HCT116 (cell line): ENCODE results near the gene UGT3A2. TPM values are rescaled to one million over a fixed set of nuclear protein-coding genes. Genes with fewer than 3 reads are reported as not detected.

ENCODE experiments used
- ATAC-seq: fragments of 200-7000 bp; cut with Tn5 transposase; 2 replicates; pipeline ENCODE4 v1.9.1; 2020; ENCODE audit warnings: mild to moderate bottlenecking, moderate library complexity
- BruUV-seq: library from RNA; stranded (reverse); fragments of 400-500 nt; replicated peaks from 2 replicates; lab custom pipeline; 2021; lab: Mats Ljungman, UMichigan
- CTCF ChIA-PET: fragments of 300-600 bp; sonication (Branson Sonifier 250); formaldehyde crosslinking; loops from one replicate; lab custom pipeline; 2021; ENCODE audit warnings: antibody characterized with exemption; lab: Charles Lee
- POLR2A ChIA-PET: fragments of 300-600, 350-600 bp; sonication (Branson Sonifier 250); formaldehyde crosslinking; loops from one replicate; lab custom pipeline; 2021; ENCODE audit warnings: antibody characterized with exemption; lab: Charles Lee
- RAD21 ChIA-PET, 2 experiments: fragments of 300-600 bp; sonication (Branson Sonifier 250); formaldehyde crosslinking; loops; one replicate each; lab custom pipeline; 2023; ENCODE audit warnings: low total read pairs in 2 of 2; ENCODE audit not compliant: uncharacterized antibody in 2 of 2, unreplicated experiment in 2 of 2, low non-redundant PET in 1 of 2; lab: Charles Lee
- DNase-seq: peaks from one replicate; pipeline ENCODE4 v3.0.0-alpha.2; 2010; ENCODE audit warnings: low read depth, low spot score
- H2AFZ ChIP-seq: fragments of 200-600 bp; shearing (Covaris generic), sonication (generic); 2 replicates; pipeline ENCODE4 v1.6.1; 2017; ENCODE audit warnings: low read depth, mixed run types, mixed read lengths, antibody characterized with exemption, low read length; ENCODE audit not compliant: poor library complexity, severe bottlenecking
- H3K27ac ChIP-seq: 2 replicates; pipeline ENCODE4 v1.5.1; 2012; ENCODE audit warnings: low read depth, low read length
- H3K27me3 ChIP-seq: fragments of 200-600 bp; sonication (generic); 2 replicates; pipeline ENCODE4 v1.6.1; 2016; ENCODE audit warnings: mixed run types, low read length, mixed read lengths; ENCODE audit not compliant: insufficient read depth
- H3K36me3 ChIP-seq, 2 experiments: fragments of 200-500 bp in 1 of 2; fragments of 200-600 bp in 1 of 2; sonication (Bioruptor generic) in 1 of 2; sonication (generic) in 1 of 2; 2 replicates each; pipeline versions ENCODE4 v1.5.1 to v1.6.1; 2014 to 2016; ENCODE audit warnings: low read length in 2 of 2, inconsistent platforms in 1 of 2, mixed read lengths in 1 of 2, mixed run types in 1 of 2; ENCODE audit not compliant: insufficient read depth in 2 of 2, control insufficient read depth in 1 of 2
- H3K4me1 ChIP-seq, 2 experiments: fragments of 200-600 bp in 1 of 2; sonication (generic) in 1 of 2; 2 replicates each; pipeline versions ENCODE4 v1.5.1 to v1.6.1; 2012 to 2017; ENCODE audit warnings: low read length in 2 of 2, inconsistent platforms in 1 of 2, mild to moderate bottlenecking in 1 of 2, mixed read lengths in 1 of 2, mixed run types in 1 of 2, moderate library complexity in 1 of 2; ENCODE audit not compliant: insufficient read depth in 2 of 2, control insufficient read depth in 1 of 2
- H3K4me2 ChIP-seq: fragments of 200-600 bp; sonication (generic); 2 replicates; pipeline ENCODE4 v1.6.1; 2017; ENCODE audit warnings: mixed run types, low read length, mixed read lengths
- H3K4me3 ChIP-seq, 2 experiments: fragments of 200-600 bp in 1 of 2; sonication (generic) in 1 of 2; replicated peaks in 1 of 2; 2 replicates each; pipeline ENCODE4 v1.5.1; 2011 to 2016; ENCODE audit warnings: low read length in 2 of 2, control low read depth in 1 of 2, low read depth in 1 of 2, mild to moderate bottlenecking in 1 of 2, mixed read lengths in 1 of 2, mixed run types in 1 of 2
- H3K79me2 ChIP-seq: fragments of 200-600 bp; sonication (generic); 2 replicates; pipeline ENCODE4 v1.6.1; 2017; ENCODE audit warnings: mild to moderate bottlenecking, mixed run types, low read length, moderate library complexity, mixed read lengths; ENCODE audit not compliant: insufficient read depth
- H3K9ac ChIP-seq: fragments of 200-600 bp; sonication (generic); 2 replicates; pipeline ENCODE4 v1.6.1; 2016; ENCODE audit warnings: low read length, mixed read lengths
- H3K9me2 ChIP-seq: fragments of 200-600 bp; sonication (generic), shearing (Covaris generic); 2 replicates; pipeline ENCODE4 v1.6.1; 2017; ENCODE audit warnings: mixed run types, mild to moderate bottlenecking, moderate library complexity; ENCODE audit not compliant: insufficient read depth
- H3K9me3 ChIP-seq, 2 experiments: fragments of 200-500 bp in 1 of 2; fragments of 200-600 bp in 1 of 2; sonication (Bioruptor generic) in 1 of 2; sonication (generic) in 1 of 2; 2 replicates each; pipeline ENCODE4 v1.6.1; 2014 to 2017; ENCODE audit warnings: low read length in 2 of 2, mixed read lengths in 2 of 2, inconsistent platforms in 1 of 2, low read depth in 1 of 2, mild to moderate bottlenecking in 1 of 2, mixed run types in 1 of 2, moderate library complexity in 1 of 2; ENCODE audit not compliant: control insufficient read depth in 1 of 2, insufficient read depth in 1 of 2
- H4K20me1 ChIP-seq: fragments of 200-600 bp; sonication (generic), shearing (Covaris generic); 2 replicates; pipeline ENCODE4 v1.6.1; 2017; ENCODE audit warnings: mixed run types, mild to moderate bottlenecking, moderate library complexity; ENCODE audit not compliant: insufficient read depth
- ATF3 ChIP-seq: IDR thresholded peaks from 2 replicates; pipeline ENCODE4 v1.6.1; 2012
- CEBPB ChIP-seq: IDR thresholded peaks from 2 replicates; pipeline ENCODE4 v1.6.1; 2012; ENCODE audit warnings: low read depth
- CTCF ChIP-seq, 3 experiments: fragments of 200-600 bp in 1 of 3; sonication (generic) in 1 of 3; IDR thresholded peaks in 2 of 3; conservative IDR thresholded peaks in 1 of 3; 2 replicates each; pipeline ENCODE4 v1.5.1; 2012 to 2017; ENCODE audit warnings: low read depth in 2 of 3, low read length in 2 of 3, antibody characterized with exemption in 1 of 3, borderline replicate concordance in 1 of 3, control low read depth in 1 of 3, mild to moderate bottlenecking in 1 of 3, mixed read lengths in 1 of 3, mixed run types in 1 of 3, moderate library complexity in 1 of 3; ENCODE audit not compliant: insufficient read depth in 1 of 3
- EGR1 ChIP-seq: IDR thresholded peaks from 2 replicates; pipeline ENCODE4 v1.6.1; 2012; ENCODE audit warnings: low read depth
- ELF1 ChIP-seq: IDR thresholded peaks from 2 replicates; pipeline ENCODE4 v1.6.1; 2012; ENCODE audit warnings: low read depth, borderline replicate concordance
- EZH2phosphoT487 ChIP-seq: fragments of 200-600 bp; IDR thresholded peaks from 2 replicates; pipeline ENCODE4 v1.6.1; 2018; ENCODE audit warnings: antibody characterized with exemption, borderline replicate concordance
- FOSL1 ChIP-seq: IDR thresholded peaks from 2 replicates; pipeline ENCODE4 v1.6.1; 2012; ENCODE audit warnings: low read depth
- JUND ChIP-seq: IDR thresholded peaks from 2 replicates; pipeline ENCODE4 v1.6.1; 2012
- POLR2A ChIP-seq: IDR thresholded peaks from 2 replicates; pipeline ENCODE4 v1.7.0; 2011; ENCODE audit warnings: borderline replicate concordance; ENCODE audit not compliant: insufficient read depth, insufficient read length; ENCODE audit errors: extremely low read depth
- POLR2AphosphoS5 ChIP-seq: IDR thresholded peaks from 2 replicates; pipeline ENCODE4 v1.6.1; 2011; ENCODE audit warnings: mild to moderate bottlenecking, low read depth, low read length, moderate library complexity
- REST ChIP-seq: IDR thresholded peaks from 2 replicates; pipeline ENCODE4 v1.6.1; 2012; ENCODE audit warnings: low read depth
- SRF ChIP-seq: IDR thresholded peaks from 2 replicates; pipeline ENCODE4 v1.6.1; 2012; ENCODE audit warnings: low read depth
- ZBTB33 ChIP-seq: IDR thresholded peaks from 2 replicates; pipeline ENCODE4 v1.6.1; 2011; ENCODE audit warnings: mild to moderate bottlenecking, low read length, moderate library complexity; ENCODE audit not compliant: insufficient replicate concordance; ENCODE audit errors: extremely low read depth
- ZNF274 ChIP-seq: fragments of 200-500 bp; sonication (Bioruptor generic); IDR thresholded peaks from 2 replicates; pipeline ENCODE4 v1.6.1; 2014; ENCODE audit warnings: mild to moderate bottlenecking, low read depth, low read length, inconsistent platforms
- intact Hi-C: fragments of 100-400 bp; cut with micrococcal nuclease; formaldehyde crosslinking; loops from 2 replicates; pipeline ENCODE4 v1.10.0; 2022
- total RNA-seq: library from RNA; stranded (reverse); gene quantifications from one replicate; pipeline ENCODE4 v1.2.1, GENCODE V29; 2021; ENCODE audit not compliant: unreplicated experiment

The UGT3A2 gene
- total RNA-seq, 1 experiment from 2014 or later, result not detected

- CTCF ChIA-PET, result no interaction called here
- Histone ChIP-seq H3K36me3 (no peaks in the 10 kb centered on the region), H3K27ac (no peak overlapping the region), H3K27me3 (0 out of 2 replicates have a peak, but pooled peaks cover 3% of the 10 kb centered on the region), H2AFZ (no peak overlapping the region), H3K79me2 (no peaks in the 10 kb centered on the region), H3K9ac (no peak overlapping the region), H3K4me2 (no peak overlapping the region), H3K9me3 (peaks cover 0 to 11% of the 10 kb centered on the region in 2 experiments; a peak in 1 of 4 replicates), H3K4me1 (no peaks in the 10 kb centered on the region), H4K20me1 (no peaks in the 10 kb centered on the region), H3K9me2 (no peaks in the 10 kb centered on the region), H3K4me3 (no peak overlapping the region)
- DNase-seq (no peak), ATAC-seq (no peak)
- RAD21 ChIA-PET, result no interaction called here
- POLR2A ChIA-PET, result no interaction called here
- TF ChIP-seq POLR2AphosphoS5 (no peak), ZBTB33 (no peak), ELF1 (no peak), CEBPB (no peak), SRF (no peak), CTCF (IDR thresholded peaks at IDR 0.05 in 2 of 3, conservative IDR thresholded peaks at IDR 0.05 in 1 of 3; ENCODE audit: borderline replicate concordance in 1 of 3, insufficient read depth in 1 of 3, low read depth in 2 of 3, low read length in 2 of 3) (no peak), EZH2phosphoT487 (no peak), POLR2A (no peak), REST (no peak), EGR1 (no peak), ZNF274 (no peak), ATF3 (no peak), FOSL1 (no peak), JUND (no peak)
- intact Hi-C loops, result no loop called here
- no TSS peak for BruUV-seq
These were observed 49.7 kb downstream of the UGT3A2 start for GRCh38 chr5:36017004-36017403.
